Fibroblast of lung (primary cell): ENCODE results near the gene PRDM16.

ENCODE experiments used
- CTCF ChIP-seq, 2 donors: IDR thresholded peaks in 1 of 2; conservative IDR thresholded peaks in 1 of 2; 1 replicate in 1 of 2; 2 replicates in 1 of 2; pipeline ENCODE4 v1.5.1; 2011 to 2012; ENCODE audit warnings: low read length in 2 of 2, control low read depth in 1 of 2, inconsistent platforms in 1 of 2, low read depth in 1 of 2, mild to moderate bottlenecking in 1 of 2
- EZH2 ChIP-seq: IDR thresholded peaks from 2 replicates; pipeline ENCODE4 v1.5.1; 2012; ENCODE audit warnings: low read length, control low read depth, mild to moderate bottlenecking; ENCODE audit errors: missing control alignments

- TF ChIP-seq CTCF (conservative IDR thresholded peaks at IDR 0.05 in 1 of 2, IDR thresholded peaks at IDR 0.05 in 1 of 2; ENCODE audit: low read depth in 1 of 2, low read length in 2 of 2) (no peak), EZH2 (no peak)
These were observed 79.2 kb downstream of the PRDM16 start for GRCh38 chr1:3148171-3148570.
